ENCODE measurements around the gene KDM6A. TPM values are rescaled to one million over a fixed set of nuclear protein-coding genes. Genes with fewer than 3 reads are reported as not detected.

Gene KDM6A
- total and polyA plus RNA-seq, 9 of the 15 experiments (the other 6 are each of a cell fraction or from before 2014, with no cell fraction given): 8.4 to 34.3 (median 22.9) TPM

GRCh38 chrX:44974451-44974850 lies 101.5 kb downstream of the KDM6A start:
- H3K27me3 ChIP-seq (ENCODE audit: control insufficient read depth in 2 of 2, insufficient read depth in 2 of 2, low read length in 2 of 2): no peaks in the 10 kb centered on the region
- H3K9me3 ChIP-seq (replicated peaks; ENCODE audit: control insufficient read depth, insufficient read depth, low read depth, low read length): 0 out of 2 replicates have a peak, but pooled peaks cover 1% of the 10 kb centered on the region
- ATAC-seq: no peak
- POLR2A ChIA-PET: no interaction called here
- WGBS (ENCODE audit: insufficient coverage, low coverage, missing lambda C conversion rate): 18% methylated on average over 1 of the region's 2 CpGs
- H3K4me1 ChIP-seq (replicated peaks in 1 of 2; ENCODE audit: control insufficient read depth in 2 of 2, insufficient read depth in 2 of 2, low read length in 2 of 2): peaks cover 4 to 13% of the 10 kb centered on the region in 2 experiments; a peak in 3 of 5 replicates
- H3K79me2 ChIP-seq (ENCODE audit: control insufficient read depth, insufficient read depth, low read length): peaks cover 84% of the 10 kb centered on the region
- peaks cover 2% of the 10 kb centered on the region; the same call in 1 of the 3 replicates for H3K36me3 ChIP-seq (ENCODE audit: control insufficient read depth, insufficient read depth, low read length)
- no peak overlapping the region for H3K27ac ChIP-seq (ENCODE audit: extremely low read depth, low read depth, low read length)
- no peak overlapping the region for H3K4me3 ChIP-seq
- no TSS peak for BruUV-seq (replicated peaks)
- in situ Hi-C loops (cut with MboI) (no loop called here), intact Hi-C loops (cut with micrococcal nuclease) (no loop called here)
- no peak overlapping the region for H3K4me2 ChIP-seq (ENCODE audit: insufficient read depth, low read length)
- H3K9ac ChIP-seq (ENCODE audit: insufficient read depth in 1 of 2, low read depth in 2 of 2, low read length in 2 of 2): no peak overlapping the region
- H2AFZ ChIP-seq (ENCODE audit: low read depth, low read length): no peak overlapping the region
- H4K20me1 ChIP-seq (replicated peaks; ENCODE audit: control insufficient read depth, insufficient read depth, low read length): peaks cover 15% of the 10 kb centered on the region
- TF ChIP-seq ZKSCAN3 (CRISPR knock-in tag; IDR thresholded peaks at IDR 0.05): no peak
- peak; percentile 31; the same call in 1 of the 2 replicates for TF ChIP-seq ATF3 (IDR thresholded peaks at IDR 0.05)
- no peak for TF ChIP-seq ATF3 (CRISPR knock-in tag; conservative IDR thresholded peaks at IDR 0.05)
- H3K9me1 ChIP-seq (ENCODE audit: control insufficient read depth, insufficient read depth, low read length): no peaks in the 10 kb centered on the region
- FAIRE-seq: no peak
- no peak for DNase-seq (ENCODE audit: extremely low read depth in 1 of 4, low spot score in 3 of 4)
- CTCF ChIA-PET (ENCODE audit: low intra/inter-chr PET ratio): no interaction called here

GRCh38 chrX:44975666-44976263 lies 102.8 kb downstream of the KDM6A start:
- in situ Hi-C loops (cut with MboI) (no loop called here), intact Hi-C loops (cut with micrococcal nuclease) (no loop called here)
- Histone ChIP-seq H3K4me3 (no peak overlapping the region), H3K27ac (ENCODE audit: extremely low read depth, low read depth, low read length) (no peak overlapping the region), H3K9me3 (replicated peaks; ENCODE audit: control insufficient read depth, insufficient read depth, low read depth, low read length) (0 out of 2 replicates have a peak, but pooled peaks cover 1% of the 10 kb centered on the region), H3K9me1 (ENCODE audit: control insufficient read depth, insufficient read depth, low read length) (no peaks in the 10 kb centered on the region), H3K4me2 (ENCODE audit: insufficient read depth, low read length) (no peak overlapping the region), H2AFZ (ENCODE audit: low read depth, low read length) (no peak overlapping the region), H3K9ac (ENCODE audit: insufficient read depth in 1 of 2, low read depth in 2 of 2, low read length in 2 of 2) (no peak overlapping the region), H4K20me1 (replicated peaks; ENCODE audit: control insufficient read depth, insufficient read depth, low read length) (peaks cover 15% of the 10 kb centered on the region), H3K79me2 (ENCODE audit: control insufficient read depth, insufficient read depth, low read length) (peaks cover 86% of the 10 kb centered on the region), H3K27me3 (ENCODE audit: control insufficient read depth in 2 of 2, insufficient read depth in 2 of 2, low read length in 2 of 2) (no peaks in the 10 kb centered on the region), H3K36me3 (ENCODE audit: control insufficient read depth, insufficient read depth, low read length) (peaks cover 2% of the 10 kb centered on the region; the same call in 1 of the 3 replicates), H3K4me1 (replicated peaks in 1 of 2; ENCODE audit: control insufficient read depth in 2 of 2, insufficient read depth in 2 of 2, low read length in 2 of 2) (peaks cover 4 to 13% of the 10 kb centered on the region in 2 experiments; a peak in 3 of 5 replicates)
- POLR2A ChIA-PET: interaction anchor here (0.9 kb wide), 1 partner anchor 13 kb away, joined by 4 read pairs; no protein-coding TSS in a partner anchor
- FAIRE-seq (no peak), ATAC-seq (no peak), DNase-seq (ENCODE audit: extremely low read depth in 1 of 4, low spot score in 3 of 4) (peak in 2 of 4 experiments; percentile 35 to 36)
- no TSS peak for BruUV-seq (replicated peaks)
- CTCF ChIA-PET (ENCODE audit: low intra/inter-chr PET ratio): no interaction called here
- no peak for TF ChIP-seq ERF (CRISPR knock-in tag; IDR thresholded peaks at IDR 0.05)
- TF ChIP-seq NELFE (IDR thresholded peaks at IDR 0.05; ENCODE audit: insufficient read depth, insufficient read length): no peak
- TF ChIP-seq ZBTB26 (CRISPR knock-in tag; IDR thresholded peaks at IDR 0.05): no peak
- TF ChIP-seq NFXL1 (CRISPR knock-in tag; IDR thresholded peaks at IDR 0.05): no peak
- TF ChIP-seq ZNF324 (CRISPR knock-in tag; IDR thresholded peaks at IDR 0.05): no peak
- no peak for TF ChIP-seq MLX (CRISPR knock-in tag; conservative IDR thresholded peaks at IDR 0.05)
